Transverse colon (tissue), 4 donors: Measurements from ENCODE around the gene PMPCA. TPM values are rescaled to one million over a fixed set of nuclear protein-coding genes. Genes with fewer than 3 reads are reported as not detected.
A peak's percentile ranks its signal among the peaks of the same experiment; 100 is the strongest.

ENCODE experiments used
- DNase-seq: peaks from one replicate; pipeline ENCODE4 v3.0.0-alpha.2; 2019
- H3K27ac ChIP-seq, 4 donors: fragments of 200-600 bp; sonication (generic); 2 replicates each; pipeline ENCODE4 v1.5.1; 2016 to 2018; ENCODE audit warnings: inconsistent platforms in 4 of 4
- H3K27me3 ChIP-seq: fragments of 200-600 bp; sonication (generic); 2 replicates; pipeline ENCODE4 v1.5.1; 2017; ENCODE audit warnings: inconsistent platforms
- H3K36me3 ChIP-seq, 4 donors: fragments of 200-600 bp; sonication (generic); 2 replicates each; pipeline ENCODE4 v1.5.1; 2017 to 2019; ENCODE audit warnings: inconsistent platforms in 4 of 4
- H3K4me1 ChIP-seq, 4 donors: fragments of 200-600 bp; sonication (generic); 2 replicates each; pipeline ENCODE4 v1.5.1; 2017 to 2020; ENCODE audit warnings: inconsistent platforms in 4 of 4
- H3K4me3 ChIP-seq, 4 donors: fragments of 200-600 bp; sonication (generic); 1 replicate in 1 of 4; 2 replicates in 3 of 4; pipeline versions ENCODE4 v1.5.1 to v1.6.1; 2017 to 2019; ENCODE audit warnings: inconsistent platforms in 4 of 4
- H3K9me3 ChIP-seq, 2 donors: fragments of 200-600 bp; sonication (generic); 2 replicates each; pipeline ENCODE4 v1.5.1; 2017 to 2019; ENCODE audit warnings: inconsistent platforms in 2 of 2
- EP300 ChIP-seq: sonication (generic); formaldehyde crosslinking; IDR thresholded peaks from one replicate; pipeline ENCODE4 v1.6.1; 2017; ENCODE audit warnings: antibody characterized with exemption, low read depth
- POLR2A ChIP-seq: fragments of 450-650 bp; IDR thresholded peaks from one replicate; pipeline ENCODE4 v1.6.1; 2016; ENCODE audit warnings: antibody characterized with exemption, mild to moderate bottlenecking, moderate library complexity
- POLR2AphosphoS5 ChIP-seq, 3 donors: sonication (generic); formaldehyde crosslinking; IDR thresholded peaks; one replicate each; pipeline ENCODE4 v1.6.1; 2016; ENCODE audit warnings: antibody characterized with exemption in 3 of 3
- WGBS, 2 donors: methylation state at CpG; one replicate each; pipeline ENCODE4 v1.1.5; 2018; ENCODE audit warnings: low coverage in 1 of 2; 5-methylcytosine and 5-hydroxymethylcytosine counted together
- in situ Hi-C, 4 donors: fragments of 200-750 bp; cut with MboI; loops; one replicate each; pipeline versions ENCODE4 v1.15.0 to v1.15.1; 2017; ENCODE audit warnings: low sequenced_read_pairs in 3 of 4, low pct_ligation_motif_present in 1 of 4, low pct_unique_long_range_greater_than_20kb in 1 of 4
- intact Hi-C: fragments of 100-400 bp; cut with DNase I; formaldehyde crosslinking; loops from one replicate; pipeline ENCODE4 v1.15.1; 2023; ENCODE audit warnings: low total_unique reads
- total RNA-seq, 4 donors: library from RNA; depleted of rRNA; stranded (reverse); fragments of >200 nt; gene quantifications; one replicate each; pipeline ENCODE4 v1.1.0, GENCODE V29; 2016
- TF ChIP-seq, protein P1 (sequence below), 5 experiments: fragments of 200-600 bp in 3 of 5; fragments of 450-650 bp in 2 of 5; sonication (generic) in 3 of 5; IDR thresholded peaks; 1 replicate in 2 of 5; 2 replicates in 3 of 5; pipeline ENCODE4 v1.5.1; 2016 to 2017; ENCODE audit warnings: antibody characterized with exemption in 5 of 5, inconsistent platforms in 3 of 5, mild to moderate bottlenecking in 2 of 5, moderate library complexity in 1 of 5

Gene PMPCA
- 10 to 100 TPM; 24.3 to 61.3 (median 45.8) TPM for total RNA-seq

DNA sequence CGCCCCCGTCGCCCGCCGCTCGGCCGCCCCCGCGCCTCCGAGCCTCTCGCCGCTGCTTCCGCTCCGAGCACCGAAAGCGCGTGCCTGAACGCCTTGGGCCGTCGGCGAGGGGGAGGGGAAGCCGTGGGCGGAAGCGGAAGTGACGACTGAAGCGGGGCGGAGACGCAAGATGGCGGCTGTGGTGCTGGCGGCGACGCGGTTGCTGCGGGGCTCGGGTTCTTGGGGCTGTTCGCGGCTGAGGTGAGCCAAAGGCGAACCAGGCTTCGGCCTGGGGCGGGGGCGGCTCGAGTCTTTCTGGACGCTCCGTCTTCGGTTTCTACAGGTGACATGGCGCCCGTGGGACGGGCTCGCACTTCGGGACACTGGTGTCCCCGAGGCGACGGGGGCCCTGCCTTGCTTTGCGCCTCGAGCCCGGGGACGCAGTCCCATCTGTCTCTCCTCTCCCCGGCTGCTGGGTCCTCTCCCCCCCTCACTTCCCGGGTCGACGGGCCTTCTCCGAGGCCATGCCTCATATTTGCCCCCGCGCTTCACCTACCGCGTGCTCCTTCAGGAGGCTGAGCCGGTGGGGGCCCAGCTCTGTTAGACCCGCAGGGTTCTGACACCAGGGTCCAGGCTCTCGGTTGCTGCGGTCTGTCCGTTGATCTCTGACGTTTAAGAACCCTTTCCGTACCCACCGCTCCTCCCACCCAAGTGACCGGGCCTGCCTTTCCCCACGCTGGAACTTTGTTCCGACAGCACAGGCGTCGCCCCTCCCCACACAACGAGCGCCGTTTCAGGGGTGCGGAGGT lies at the start of gene PMPCA, which contains the start of gene ENTR1:
PMPCA (plus strand) TSS at position 159 of the 788 bp plus-strand sequence; CDS start at position 170, 11 bp downstream.
ENTR1 (minus strand) TSS at position 115 of the 788 bp plus-strand sequence. CDS start 217 bp downstream, outside the sequence.
- intact Hi-C loops (no loop called here), in situ Hi-C loops (no loop called here)
- DNase-seq = peak; percentile 96
- H3K4me3 ChIP-seq = peak within 1 kb of the TSS; percentile 84 to 99 (median 96)
- H3K4me1 ChIP-seq = peaks cover 20 to 26% (median 21%) of the 10 kb centered on the region in 4 donors
- peak; percentile 9 for TF ChIP-seq EP300
- TF ChIP-seq POLR2A = peak; percentile 89
- TF ChIP-seq POLR2AphosphoS5 (IDR thresholded peaks at IDR 0.05) = peak; percentile 96 to 99 (median 99)
- TF ChIP-seq, protein P1, sequence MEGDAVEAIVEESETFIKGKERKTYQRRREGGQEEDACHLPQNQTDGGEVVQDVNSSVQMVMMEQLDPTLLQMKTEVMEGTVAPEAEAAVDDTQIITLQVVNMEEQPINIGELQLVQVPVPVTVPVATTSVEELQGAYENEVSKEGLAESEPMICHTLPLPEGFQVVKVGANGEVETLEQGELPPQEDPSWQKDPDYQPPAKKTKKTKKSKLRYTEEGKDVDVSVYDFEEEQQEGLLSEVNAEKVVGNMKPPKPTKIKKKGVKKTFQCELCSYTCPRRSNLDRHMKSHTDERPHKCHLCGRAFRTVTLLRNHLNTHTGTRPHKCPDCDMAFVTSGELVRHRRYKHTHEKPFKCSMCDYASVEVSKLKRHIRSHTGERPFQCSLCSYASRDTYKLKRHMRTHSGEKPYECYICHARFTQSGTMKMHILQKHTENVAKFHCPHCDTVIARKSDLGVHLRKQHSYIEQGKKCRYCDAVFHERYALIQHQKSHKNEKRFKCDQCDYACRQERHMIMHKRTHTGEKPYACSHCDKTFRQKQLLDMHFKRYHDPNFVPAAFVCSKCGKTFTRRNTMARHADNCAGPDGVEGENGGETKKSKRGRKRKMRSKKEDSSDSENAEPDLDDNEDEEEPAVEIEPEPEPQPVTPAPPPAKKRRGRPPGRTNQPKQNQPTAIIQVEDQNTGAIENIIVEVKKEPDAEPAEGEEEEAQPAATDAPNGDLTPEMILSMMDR (IDR thresholded peaks at IDR 0.05) = no peak
- no peaks in the 10 kb centered on the region for H3K27me3 ChIP-seq
- H3K27ac ChIP-seq = peak within 1 kb of the TSS; percentile 84 to 91 (median 90)
- H3K36me3 ChIP-seq = peaks cover 0 to 37% (median 11%) of the 10 kb centered on the region in 4 donors
- 0 to 20% methylated on average over 1 to 41 of the region's 83 CpGs for WGBS, 2 donors
- no peaks in the 10 kb centered on the region for H3K9me3 ChIP-seq

GRCh38 chr9:136361047-136361753 lies 49.3 kb upstream of the PMPCA start:
- no peak for TF ChIP-seq POLR2A
- peak in 1 of 3 donors; percentile 47 for TF ChIP-seq POLR2AphosphoS5 (IDR thresholded peaks at IDR 0.05)
- TF ChIP-seq, protein P1 (IDR thresholded peaks at IDR 0.05) = no peak
- no peak for TF ChIP-seq EP300
- H3K27ac ChIP-seq = peak overlapping the region; percentile 68 to 97 (median 96)
- H3K4me3 ChIP-seq = no peak overlapping the region
- intact Hi-C loops (no loop called here), in situ Hi-C loops (no loop called here)
- no peaks in the 10 kb centered on the region for H3K9me3 ChIP-seq
- no peak for DNase-seq
- no peaks in the 10 kb centered on the region for H3K36me3 ChIP-seq
- H3K27me3 ChIP-seq = no peaks in the 10 kb centered on the region
- peaks cover 18 to 31% (median 26%) of the 10 kb centered on the region in 4 donors for H3K4me1 ChIP-seq
- WGBS, 2 donors = 59 to 63% methylated on average over 6 to 21 of the region's 43 CpGs

DNA sequence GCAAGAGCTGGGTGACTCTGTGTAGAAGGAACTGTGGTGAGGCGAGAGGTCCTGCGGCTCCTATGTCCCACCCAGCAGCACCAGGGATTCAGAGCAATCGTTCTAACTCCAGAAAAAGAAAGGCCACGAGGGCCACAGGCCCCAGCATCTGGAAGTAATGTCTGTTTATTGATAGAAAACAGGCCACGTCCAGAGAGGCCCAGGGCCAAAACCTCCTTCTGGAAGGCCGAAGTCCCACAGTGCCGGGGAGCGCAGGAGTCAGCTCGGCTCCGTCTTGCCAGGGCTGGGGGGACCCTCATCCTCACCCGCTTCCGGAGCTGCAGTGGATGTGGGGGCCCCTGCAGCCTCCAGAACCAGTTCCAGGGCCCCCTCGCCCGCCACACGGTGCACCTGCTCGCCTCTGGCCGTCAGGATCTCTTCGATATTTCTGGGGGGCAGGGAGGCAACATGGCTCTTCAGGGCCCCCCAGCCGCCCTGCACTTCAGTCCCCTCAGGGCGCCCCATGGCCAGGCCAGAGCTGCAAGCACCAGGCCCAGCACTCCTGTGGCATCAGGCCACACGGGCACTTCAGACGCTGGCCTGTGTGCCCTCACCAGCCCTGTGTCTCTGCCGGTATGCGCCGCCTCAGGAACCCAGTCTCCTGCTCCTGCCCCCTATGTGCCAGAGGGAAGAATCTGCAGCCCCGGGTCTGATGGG lies 48.6 kb upstream of the PMPCA start:
- whole genome bisulfite sequencing, 2 donors = 58 to 82% methylated on average over 4 to 25 of the region's 26 CpGs
- H3K27ac ChIP-seq = peak overlapping the region; percentile 68 to 97 (median 96)

DNA sequence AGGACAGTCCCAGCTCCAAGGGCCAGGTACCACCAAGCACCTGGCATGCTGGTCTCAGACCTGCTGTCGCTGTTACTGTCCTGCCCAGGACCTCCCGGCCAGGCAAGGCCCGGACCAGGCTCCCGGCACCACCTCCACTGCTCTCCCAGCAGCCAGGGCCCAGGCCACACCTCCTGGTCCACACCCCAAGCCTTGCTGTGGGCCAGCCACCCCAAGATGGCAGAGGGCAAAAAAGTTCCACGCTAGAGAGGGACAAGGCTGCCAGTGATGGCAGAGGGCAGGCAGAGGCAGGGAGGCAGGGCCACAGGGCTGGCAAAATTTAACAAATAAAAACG lies 48.0 kb upstream of the PMPCA start:
- H3K4me3 ChIP-seq = no peak overlapping the region
- DNase-seq = no peak
- H3K27me3 ChIP-seq = no peaks in the 10 kb centered on the region
- 81% methylated on average over 6 of the region's 6 CpGs; no CpG with 5 or more reads in 1 of the 2 donors for WGBS, 2 donors
- no peaks in the 10 kb centered on the region for H3K9me3 ChIP-seq
- TF ChIP-seq POLR2AphosphoS5 (IDR thresholded peaks at IDR 0.05) = no peak
- TF ChIP-seq POLR2A = no peak
- TF ChIP-seq, protein P1 (IDR thresholded peaks at IDR 0.05) = no peak
- TF ChIP-seq EP300 = no peak
- H3K27ac ChIP-seq = peak overlapping the region; percentile 68 to 97 (median 96)
- H3K36me3 ChIP-seq = no peaks in the 10 kb centered on the region
- intact Hi-C loops (no loop called here), in situ Hi-C loops (no loop called here)
- peaks cover 18 to 31% (median 26%) of the 10 kb centered on the region in 4 donors for H3K4me1 ChIP-seq

More for the DNA sequence above, 48.6 kb upstream of the PMPCA start:
- Histone ChIP-seq H3K4me3 (no peak overlapping the region), H3K27me3 (no peaks in the 10 kb centered on the region), H3K9me3 (no peaks in the 10 kb centered on the region), H3K36me3 (no peaks in the 10 kb centered on the region), H3K4me1 (peaks cover 18 to 31% (median 26%) of the 10 kb centered on the region in 4 donors)
- TF ChIP-seq POLR2AphosphoS5 (IDR thresholded peaks at IDR 0.05) (peak in 1 of 3 donors; percentile 26), EP300 (no peak)
- no peak for DNase-seq
- in situ Hi-C loops = no loop called here
- intact Hi-C loops = no loop called here
